Gastroesophageal sphincter (tissue), 4 donors: ENCODE data around the gene PLK4. TPM values are rescaled to one million over a fixed set of nuclear protein-coding genes. Genes with fewer than 3 reads are reported as not detected.
A peak's percentile ranks its signal among the peaks of the same experiment; 100 is the strongest.

Experiments used
- ATAC-seq: fragments of 150-250 bp; one replicate; pipeline ENCODE4 v1.9.1; 2016; ENCODE audit warnings: mild to moderate bottlenecking, moderate library complexity
- H3K27ac ChIP-seq, 4 donors: fragments of 200-600 bp; sonication (generic) in 3 of 4; 1 replicate in 3 of 4; 2 replicates in 1 of 4; pipeline ENCODE4 v1.5.1; 2016 to 2019
- H3K27me3 ChIP-seq: fragments of 200-600 bp; sonication (generic); one replicate; pipeline ENCODE4 v1.5.1; 2019
- H3K36me3 ChIP-seq, 2 donors: fragments of 200-600 bp; sonication (generic); one replicate each; pipeline ENCODE4 v1.5.1; 2019; ENCODE audit warnings: control low read depth in 1 of 2
- H3K4me1 ChIP-seq, 3 donors: fragments of 200-600 bp; sonication (generic); 1 replicate in 2 of 3; 2 replicates in 1 of 3; pipeline ENCODE4 v1.5.1; 2016 to 2019; ENCODE audit warnings: control low read depth in 2 of 3
- H3K4me3 ChIP-seq, 2 donors: fragments of 200-600 bp; sonication (generic); one replicate each; pipeline ENCODE4 v1.5.1; 2019; ENCODE audit warnings: mild to moderate bottlenecking in 1 of 2, moderate library complexity in 1 of 2
- H3K9me3 ChIP-seq, 3 donors: fragments of 200-600 bp; sonication (generic); one replicate each; pipeline ENCODE4 v1.5.1; 2017 to 2019; ENCODE audit warnings: control low read depth in 2 of 3
- EP300 ChIP-seq: sonication (generic); formaldehyde crosslinking; IDR thresholded peaks from one replicate; pipeline ENCODE4 v1.6.1; 2017; ENCODE audit warnings: antibody characterized with exemption, mild to moderate bottlenecking
- POLR2A ChIP-seq, 2 donors: fragments of 450-650 bp; IDR thresholded peaks; one replicate each; pipeline ENCODE4 v1.6.1; 2017; ENCODE audit warnings: antibody characterized with exemption in 2 of 2, mild to moderate bottlenecking in 2 of 2, moderate library complexity in 1 of 2
- POLR2AphosphoS5 ChIP-seq: sonication (generic); formaldehyde crosslinking; IDR thresholded peaks from one replicate; pipeline ENCODE4 v1.6.1; 2017; ENCODE audit warnings: antibody characterized with exemption
- WGBS, 2 donors: methylation state at CpG; one replicate each; pipeline ENCODE4 v1.1.5; 2018; ENCODE audit warnings: low coverage in 1 of 2; 5-methylcytosine and 5-hydroxymethylcytosine counted together
- total RNA-seq, 4 donors: library from RNA; depleted of rRNA; stranded (reverse); fragments of >200 nt; gene quantifications; one replicate each; pipeline ENCODE4 v1.1.0, GENCODE V29; 2016
- TF ChIP-seq, protein P1 (sequence below), 4 experiments: fragments of 200-600 bp in 2 of 4; fragments of 450-650 bp in 2 of 4; sonication (generic) in 1 of 4; IDR thresholded peaks; one replicate each; pipeline ENCODE4 v1.5.1; 2017 to 2019; ENCODE audit warnings: antibody characterized with exemption in 4 of 4, mild to moderate bottlenecking in 2 of 4, moderate library complexity in 2 of 4

PLK4 gene
- total RNA-seq, 4 donors from 2014 or later: 0.67 to 6.8 (median 0.69) TPM; not detected in 1

DNA sequence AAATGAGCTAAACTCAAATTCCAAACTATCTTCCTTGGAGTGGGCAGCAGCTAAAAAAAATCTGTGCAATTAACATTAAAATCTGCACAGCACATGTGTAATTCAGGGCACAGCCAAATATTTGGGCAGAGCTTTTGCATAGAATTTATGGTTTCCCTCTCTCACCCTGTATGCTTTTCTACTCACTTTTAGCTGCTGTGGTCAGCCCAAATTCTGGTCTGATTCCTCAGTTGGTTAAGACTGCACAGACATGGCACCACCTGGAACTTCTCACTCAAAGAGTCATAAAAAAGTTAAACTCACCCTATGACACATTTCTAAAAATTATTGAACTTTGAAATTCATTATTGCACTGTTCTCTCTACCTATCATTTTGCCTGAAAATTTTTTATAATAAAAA, 4.9 kb upstream of the PLK4 start:
- no peaks in the 10 kb centered on the region for H3K9me3 ChIP-seq
- no peak for TF ChIP-seq POLR2AphosphoS5
- TF ChIP-seq EP300: no peak
- no peak for TF ChIP-seq POLR2A (IDR thresholded peaks at IDR 0.05)
- TF ChIP-seq, protein P1, sequence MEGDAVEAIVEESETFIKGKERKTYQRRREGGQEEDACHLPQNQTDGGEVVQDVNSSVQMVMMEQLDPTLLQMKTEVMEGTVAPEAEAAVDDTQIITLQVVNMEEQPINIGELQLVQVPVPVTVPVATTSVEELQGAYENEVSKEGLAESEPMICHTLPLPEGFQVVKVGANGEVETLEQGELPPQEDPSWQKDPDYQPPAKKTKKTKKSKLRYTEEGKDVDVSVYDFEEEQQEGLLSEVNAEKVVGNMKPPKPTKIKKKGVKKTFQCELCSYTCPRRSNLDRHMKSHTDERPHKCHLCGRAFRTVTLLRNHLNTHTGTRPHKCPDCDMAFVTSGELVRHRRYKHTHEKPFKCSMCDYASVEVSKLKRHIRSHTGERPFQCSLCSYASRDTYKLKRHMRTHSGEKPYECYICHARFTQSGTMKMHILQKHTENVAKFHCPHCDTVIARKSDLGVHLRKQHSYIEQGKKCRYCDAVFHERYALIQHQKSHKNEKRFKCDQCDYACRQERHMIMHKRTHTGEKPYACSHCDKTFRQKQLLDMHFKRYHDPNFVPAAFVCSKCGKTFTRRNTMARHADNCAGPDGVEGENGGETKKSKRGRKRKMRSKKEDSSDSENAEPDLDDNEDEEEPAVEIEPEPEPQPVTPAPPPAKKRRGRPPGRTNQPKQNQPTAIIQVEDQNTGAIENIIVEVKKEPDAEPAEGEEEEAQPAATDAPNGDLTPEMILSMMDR (IDR thresholded peaks at IDR 0.05): no peak
- H3K36me3 ChIP-seq: no peaks in the 10 kb centered on the region
- no peak overlapping the region for H3K4me3 ChIP-seq
- no peak overlapping the region for H3K27ac ChIP-seq
- peaks cover 0 to 14% (median 2%) of the 10 kb centered on the region in 3 donors for H3K4me1 ChIP-seq
- no peaks in the 10 kb centered on the region for H3K27me3 ChIP-seq
- ATAC-seq: no peak

DNA sequence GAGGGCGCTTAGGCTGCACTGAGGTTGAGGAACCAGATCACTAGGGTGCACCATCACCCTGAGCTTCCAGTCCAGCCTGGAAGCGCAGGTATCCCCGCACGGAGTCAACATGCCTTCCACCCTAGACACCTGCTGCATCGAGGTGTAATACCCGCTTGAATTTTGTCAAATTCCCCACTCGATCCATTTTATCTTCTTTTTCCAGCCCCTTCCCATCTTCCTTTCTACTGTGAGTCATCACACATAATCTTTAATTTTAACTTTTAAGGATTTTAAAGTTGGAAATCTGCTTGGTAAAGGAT, 821 bp downstream of the PLK4 start:
- ATAC-seq: no peak
- Histone ChIP-seq H3K4me1 (peaks cover 0 to 20% (median 6%) of the 10 kb centered on the region in 3 donors), H3K27me3 (no peaks in the 10 kb centered on the region), H3K36me3 (no peaks in the 10 kb centered on the region), H3K9me3 (no peaks in the 10 kb centered on the region), H3K27ac (no peak overlapping the region), H3K4me3 (peak overlapping the region; percentile 51 to 77)
- no peak for TF ChIP-seq EP300
- no peak for TF ChIP-seq POLR2A (IDR thresholded peaks at IDR 0.05)
- TF ChIP-seq, protein P1 (IDR thresholded peaks at IDR 0.05): no peak
- WGBS, 2 donors: 0 to 1% methylated on average over 6 to 7 of the region's 7 CpGs

DNA sequence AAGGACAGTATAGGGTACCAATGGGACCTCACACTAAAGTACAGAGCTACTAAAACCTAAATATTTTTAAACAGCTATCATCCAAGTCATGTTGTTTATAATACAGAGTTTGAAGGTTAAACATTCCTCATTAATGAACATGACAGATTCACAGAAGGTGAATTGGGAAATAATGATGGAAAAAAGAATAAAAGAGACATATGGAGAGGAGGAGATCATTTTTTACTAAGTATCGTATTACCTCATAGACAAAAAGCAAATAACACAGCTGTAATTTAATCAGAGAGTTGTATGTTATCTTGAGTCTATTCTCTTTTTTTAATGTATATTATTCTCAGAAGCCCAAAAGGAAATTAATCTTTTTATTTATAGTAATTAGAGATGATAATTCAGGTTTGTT, 7.9 kb downstream of the PLK4 start:
- WGBS, 2 donors: 60 to 81% methylated on average over 1 of the region's 1 CpG
- Histone ChIP-seq H3K27me3 (no peaks in the 10 kb centered on the region), H3K4me3 (no peak overlapping the region), H3K9me3 (no peaks in the 10 kb centered on the region), H3K27ac (no peak overlapping the region), H3K36me3 (no peaks in the 10 kb centered on the region), H3K4me1 (no peaks in the 10 kb centered on the region)
- TF ChIP-seq EP300 (no peak), POLR2A (IDR thresholded peaks at IDR 0.05) (no peak)
- TF ChIP-seq, protein P1 (IDR thresholded peaks at IDR 0.05): no peak
- no peak for ATAC-seq

DNA sequence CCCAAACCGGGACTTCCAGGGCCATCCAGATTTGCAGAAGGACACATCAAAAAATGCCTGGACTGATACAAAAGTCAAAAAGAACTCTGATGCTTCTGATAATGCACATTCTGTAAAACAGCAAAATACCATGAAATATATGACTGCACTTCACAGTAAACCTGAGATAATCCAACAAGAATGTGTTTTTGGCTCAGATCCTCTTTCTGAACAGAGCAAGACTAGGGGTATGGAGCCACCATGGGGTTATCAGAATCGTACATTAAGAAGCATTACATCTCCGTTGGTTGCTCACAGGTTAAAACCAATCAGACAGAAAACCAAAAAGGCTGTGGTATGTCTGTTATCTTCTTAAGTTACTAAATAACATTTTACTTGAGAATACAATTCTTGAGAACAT, 9.2 kb downstream of the PLK4 start:
- no peak overlapping the region for H3K27ac ChIP-seq
- no peak overlapping the region for H3K4me3 ChIP-seq
- H3K27me3 ChIP-seq: no peaks in the 10 kb centered on the region
- no peak for ATAC-seq
- no peaks in the 10 kb centered on the region for H3K4me1 ChIP-seq
- H3K9me3 ChIP-seq: no peaks in the 10 kb centered on the region
- WGBS, 2 donors: 58 to 84% methylated on average over 3 of the region's 3 CpGs
- TF ChIP-seq POLR2A (IDR thresholded peaks at IDR 0.05) (no peak), EP300 (no peak), POLR2AphosphoS5 (no peak)
- TF ChIP-seq, protein P1 (IDR thresholded peaks at IDR 0.05): no peak
- H3K36me3 ChIP-seq: no peaks in the 10 kb centered on the region

DNA sequence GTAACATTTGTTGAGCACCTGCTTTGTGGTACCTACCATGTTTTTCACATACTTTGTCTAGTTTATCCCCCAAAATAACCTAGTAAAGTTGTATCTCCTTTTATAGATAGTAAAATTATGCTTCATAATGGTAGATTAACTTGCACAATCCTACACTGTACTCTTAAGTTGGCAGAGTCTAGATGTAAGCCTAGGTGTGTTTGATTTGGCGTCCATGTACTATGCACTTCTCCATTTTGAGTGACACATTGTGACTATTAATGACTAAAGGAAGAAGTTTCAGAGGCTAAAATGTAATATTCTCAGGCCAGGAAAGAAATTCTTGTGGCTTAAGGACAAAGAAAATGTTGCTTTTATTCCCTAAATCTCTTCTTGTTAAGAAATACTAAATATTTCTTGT, 15.4 kb downstream of the PLK4 start:
- H3K27me3 ChIP-seq: no peaks in the 10 kb centered on the region
- no peaks in the 10 kb centered on the region for H3K36me3 ChIP-seq
- TF ChIP-seq, protein P1 (IDR thresholded peaks at IDR 0.05): no peak
- no peak for TF ChIP-seq EP300
- TF ChIP-seq POLR2AphosphoS5: no peak
- TF ChIP-seq POLR2A (IDR thresholded peaks at IDR 0.05): no peak
- H3K4me3 ChIP-seq: no peak overlapping the region
- H3K9me3 ChIP-seq: no peaks in the 10 kb centered on the region
- 100% methylated on average over 1 of the region's 1 CpG for WGBS, 2 donors
- no peak for ATAC-seq
- H3K27ac ChIP-seq: no peak overlapping the region
- H3K4me1 ChIP-seq: no peaks in the 10 kb centered on the region
